GM23338 (cell line): ENCODE measurements around the gene AXIN2. TPM values are rescaled to one million over a fixed set of nuclear protein-coding genes. Genes with fewer than 3 reads are reported as not detected.
A peak's percentile ranks its signal among the peaks of the same experiment; 100 is the strongest.

Experiments
- ATAC-seq: fragments of 200-7000 bp; cut with Tn5 transposase; 3 replicates; pipeline ENCODE4 v1.9.1; 2020
- DNase-seq: peaks from one replicate; pipeline ENCODE4 v3.0.0-alpha.2; 2015; ENCODE audit warnings: low spot score
- H2AFZ ChIP-seq: fragments of 200-600 bp; sonication (generic); 2 replicates; pipeline ENCODE4 v1.8.0; 2016; ENCODE audit warnings: antibody characterized with exemption, mild to moderate bottlenecking, moderate library complexity
- H3F3A ChIP-seq: fragments of 200-600 bp; sonication (generic); replicated peaks from 2 replicates; pipeline ENCODE4 v1.8.0; 2017; ENCODE audit warnings: antibody characterized with exemption, mixed run types, low read depth
- H3K27ac ChIP-seq: fragments of 200-600 bp; sonication (generic); 2 replicates; pipeline ENCODE4 v1.6.1; 2016; ENCODE audit warnings: low read depth
- H3K27me3 ChIP-seq: fragments of 200-600 bp; sonication (generic); 2 replicates; pipeline ENCODE4 v1.8.0; 2016; ENCODE audit warnings: mild to moderate bottlenecking, mixed run types, moderate library complexity; ENCODE audit not compliant: insufficient read depth
- H3K36me3 ChIP-seq: fragments of 200-600 bp; sonication (generic); 2 replicates; pipeline ENCODE4 v1.8.0; 2016; ENCODE audit warnings: mild to moderate bottlenecking; ENCODE audit not compliant: insufficient read depth
- H3K4me1 ChIP-seq: fragments of 200-600 bp; sonication (generic); 2 replicates; pipeline ENCODE4 v1.8.0; 2016; ENCODE audit warnings: mild to moderate bottlenecking, moderate library complexity; ENCODE audit not compliant: insufficient read depth
- H3K4me2 ChIP-seq: fragments of 200-600 bp; sonication (generic); 2 replicates; pipeline ENCODE4 v1.7.1; 2017; ENCODE audit warnings: mixed run types
- H3K4me3 ChIP-seq: fragments of 200-600 bp; sonication (generic); 2 replicates; pipeline ENCODE4 v1.6.1; 2016; ENCODE audit warnings: mixed run types
- H3K79me2 ChIP-seq: fragments of 200-600 bp; sonication (generic); replicated peaks from 2 replicates; pipeline ENCODE4 v1.8.0; 2017; ENCODE audit warnings: mild to moderate bottlenecking; ENCODE audit not compliant: insufficient read depth
- H3K9me2 ChIP-seq: fragments of 200-600 bp; sonication (generic); 2 replicates; pipeline ENCODE4 v1.8.0; 2017; ENCODE audit not compliant: insufficient read depth
- H4K20me1 ChIP-seq: fragments of 200-600 bp; sonication (generic); replicated peaks from 2 replicates; pipeline ENCODE4 v1.8.0; 2017; ENCODE audit warnings: mild to moderate bottlenecking; ENCODE audit not compliant: insufficient read depth
- H3K27ac Mint-ChIP-seq: 2 replicates; pipeline ENCODE4 v1.8.0; 2020; ENCODE audit warnings: inconsistent platforms, mild to moderate bottlenecking, moderate library complexity, mixed read lengths
- H3K27me3 Mint-ChIP-seq: 3 replicates; pipeline ENCODE4 v1.8.0; 2022; ENCODE audit warnings: low read depth, mild to moderate bottlenecking, moderate library complexity, mixed read lengths, inconsistent platforms; ENCODE audit not compliant: insufficient read depth, poor library complexity
- H3K36me3 Mint-ChIP-seq: 3 replicates; pipeline ENCODE4 v1.8.0; 2021; ENCODE audit warnings: low read depth, mild to moderate bottlenecking, inconsistent platforms, moderate library complexity, mixed read lengths
- H3K4me1 Mint-ChIP-seq: 3 replicates; pipeline ENCODE4 v1.8.0; 2020; ENCODE audit warnings: mild to moderate bottlenecking, inconsistent platforms, mixed read lengths
- H3K4me3 Mint-ChIP-seq: 3 replicates; pipeline ENCODE4 v1.8.0; 2021; ENCODE audit warnings: moderate library complexity, mild to moderate bottlenecking, inconsistent platforms, mixed read lengths
- H3K9me3 Mint-ChIP-seq: 3 replicates; pipeline ENCODE4 v1.8.0; 2020; ENCODE audit warnings: moderate library complexity, mild to moderate bottlenecking, inconsistent platforms, mixed read lengths
- CREB1 ChIP-seq: fragments of 250-450 bp; sonication (Bioruptor Pico); IDR thresholded peaks from 2 replicates; pipeline ENCODE4 v1.5.0; 2020; ENCODE audit warnings: low read depth, mild to moderate bottlenecking, moderate library complexity
- EZH2 ChIP-seq: fragments of 200-600 bp; sonication (generic); IDR thresholded peaks from one replicate; pipeline ENCODE4 v1.8.0; 2017; ENCODE audit warnings: antibody characterized with exemption, mild to moderate bottlenecking, low read depth; ENCODE audit not compliant: unreplicated experiment
- EZH2phosphoT487 ChIP-seq: fragments of 200-600 bp; sonication (generic); IDR thresholded peaks from one replicate; pipeline ENCODE4 v1.8.1; 2018; ENCODE audit warnings: antibody characterized with exemption; ENCODE audit not compliant: unreplicated experiment
- JUNB ChIP-seq: IDR thresholded peaks from one replicate; pipeline ENCODE4 v1.6.1; 2016; ENCODE audit warnings: antibody characterized with exemption; ENCODE audit not compliant: unreplicated experiment
- NANOG ChIP-seq: IDR thresholded peaks from 2 replicates; pipeline ENCODE4 v1.6.1; 2016; ENCODE audit warnings: antibody characterized with exemption, borderline replicate concordance
- STAT1 ChIP-seq: IDR thresholded peaks from one replicate; pipeline ENCODE4 v1.6.1; 2016; ENCODE audit warnings: antibody characterized with exemption; ENCODE audit not compliant: unreplicated experiment
- ZNF114 ChIP-seq: fragments of 250-450 bp; sonication (Bioruptor Pico); IDR thresholded peaks from 2 replicates; pipeline ENCODE4 v1.5.0; 2020; ENCODE audit warnings: mild to moderate bottlenecking, moderate library complexity
- ZNF331 ChIP-seq: fragments of 250-450 bp; sonication (Bioruptor Pico); IDR thresholded peaks from 2 replicates; pipeline ENCODE4 v1.5.0; 2020; ENCODE audit warnings: low read depth, mild to moderate bottlenecking, moderate library complexity
- polyA plus RNA-seq: library from polyadenylated mRNA; unstranded; fragments of >200 nt; fragmentation: Nextera tagmentation; extraction: Ambion mirVana; gene quantifications from 2 replicates; pipeline ENCODE4 v1.2.1, GENCODE V29; 2016
- total RNA-seq: library from RNA; depleted of rRNA; stranded (reverse); fragments of >200 nt; shearing (Covaris generic); gene quantifications from 2 replicates; pipeline ENCODE4 v1.2.3, GENCODE V29; 2014
- TF ChIP-seq, protein P1 (sequence below): IDR thresholded peaks from 2 replicates; pipeline ENCODE4 v1.6.1; 2016; ENCODE audit warnings: antibody characterized with exemption
- TF ChIP-seq, protein P2 (sequence below), 2 experiments: fragments of 200-600 bp in 1 of 2; sonication (generic) in 1 of 2; conservative IDR thresholded peaks; 2 replicates each; pipeline versions ENCODE4 v1.5.1 to v1.6.1; 2016 to 2017; ENCODE audit warnings: antibody characterized with exemption in 2 of 2, low read depth in 2 of 2, mild to moderate bottlenecking in 2 of 2, moderate library complexity in 1 of 2
- TF ChIP-seq, protein P3 (sequence below): IDR thresholded peaks from one replicate; pipeline ENCODE4 v1.6.1; 2018; ENCODE audit warnings: antibody characterized with exemption; ENCODE audit not compliant: unreplicated experiment

AXIN2 gene
- total and polyA plus RNA-seq, 2 experiments from 2014 or later = 8.0 to 32.7 TPM

DNA sequence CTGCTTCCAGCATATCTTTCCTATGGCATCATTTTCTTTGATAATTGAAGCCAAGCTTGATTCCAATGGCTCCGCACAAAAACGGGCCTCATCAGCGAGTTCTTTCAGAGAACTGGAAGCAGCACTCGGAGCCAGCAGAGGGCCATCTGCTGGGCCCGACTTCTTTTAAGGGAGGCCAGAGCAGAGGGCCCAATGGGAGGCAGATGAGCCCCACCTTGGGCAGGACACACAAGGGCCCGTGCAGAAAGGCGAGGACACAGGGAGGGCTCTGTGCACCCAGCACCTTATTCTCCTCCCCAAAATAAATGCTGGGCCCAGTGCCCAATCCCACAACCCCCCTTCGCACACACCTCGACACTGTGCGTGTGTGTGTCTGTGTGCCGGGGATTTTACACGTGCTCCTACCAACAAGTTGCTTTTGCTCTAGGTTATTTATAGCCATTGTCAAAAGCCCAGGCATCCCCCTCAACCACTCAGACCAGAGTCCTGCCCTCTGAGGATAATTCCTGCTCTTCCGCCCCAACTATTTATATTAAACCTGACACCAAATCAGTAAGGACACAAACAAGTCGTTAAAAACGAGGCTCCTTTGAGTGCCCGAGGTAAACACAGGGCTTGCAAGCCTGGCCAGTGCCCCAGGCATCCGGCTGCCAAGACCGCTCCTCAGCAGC is 6.8 kb downstream of the AXIN2 start:
- no peak overlapping the region for H3K4me3 ChIP-seq
- no peak for DNase-seq
- TF ChIP-seq, protein P1, sequence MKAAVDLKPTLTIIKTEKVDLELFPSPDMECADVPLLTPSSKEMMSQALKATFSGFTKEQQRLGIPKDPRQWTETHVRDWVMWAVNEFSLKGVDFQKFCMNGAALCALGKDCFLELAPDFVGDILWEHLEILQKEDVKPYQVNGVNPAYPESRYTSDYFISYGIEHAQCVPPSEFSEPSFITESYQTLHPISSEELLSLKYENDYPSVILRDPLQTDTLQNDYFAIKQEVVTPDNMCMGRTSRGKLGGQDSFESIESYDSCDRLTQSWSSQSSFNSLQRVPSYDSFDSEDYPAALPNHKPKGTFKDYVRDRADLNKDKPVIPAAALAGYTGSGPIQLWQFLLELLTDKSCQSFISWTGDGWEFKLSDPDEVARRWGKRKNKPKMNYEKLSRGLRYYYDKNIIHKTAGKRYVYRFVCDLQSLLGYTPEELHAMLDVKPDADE = no peak
- TF ChIP-seq, protein P2, sequence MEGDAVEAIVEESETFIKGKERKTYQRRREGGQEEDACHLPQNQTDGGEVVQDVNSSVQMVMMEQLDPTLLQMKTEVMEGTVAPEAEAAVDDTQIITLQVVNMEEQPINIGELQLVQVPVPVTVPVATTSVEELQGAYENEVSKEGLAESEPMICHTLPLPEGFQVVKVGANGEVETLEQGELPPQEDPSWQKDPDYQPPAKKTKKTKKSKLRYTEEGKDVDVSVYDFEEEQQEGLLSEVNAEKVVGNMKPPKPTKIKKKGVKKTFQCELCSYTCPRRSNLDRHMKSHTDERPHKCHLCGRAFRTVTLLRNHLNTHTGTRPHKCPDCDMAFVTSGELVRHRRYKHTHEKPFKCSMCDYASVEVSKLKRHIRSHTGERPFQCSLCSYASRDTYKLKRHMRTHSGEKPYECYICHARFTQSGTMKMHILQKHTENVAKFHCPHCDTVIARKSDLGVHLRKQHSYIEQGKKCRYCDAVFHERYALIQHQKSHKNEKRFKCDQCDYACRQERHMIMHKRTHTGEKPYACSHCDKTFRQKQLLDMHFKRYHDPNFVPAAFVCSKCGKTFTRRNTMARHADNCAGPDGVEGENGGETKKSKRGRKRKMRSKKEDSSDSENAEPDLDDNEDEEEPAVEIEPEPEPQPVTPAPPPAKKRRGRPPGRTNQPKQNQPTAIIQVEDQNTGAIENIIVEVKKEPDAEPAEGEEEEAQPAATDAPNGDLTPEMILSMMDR (conservative IDR thresholded peaks at IDR 0.05; ENCODE audit: low read depth in 2 of 2) = peak in 1 of 2 experiments; percentile 34; a peak in 2 of 4 replicates
- TF ChIP-seq JUNB (no peak), NANOG (no peak)
- H3K9me2 ChIP-seq = no peaks in the 10 kb centered on the region
- H3K27ac ChIP-seq = no peak overlapping the region
- no peaks in the 10 kb centered on the region; the same call in none of the 2 replicates for H3K79me2 ChIP-seq
- H3K4me2 ChIP-seq = peak overlapping the region; percentile 59
- no peak; the same call in 2 of the 3 replicates for ATAC-seq
- Mint-ChIP-seq H3K4me1 (peaks cover 26% of the 10 kb centered on the region), H3K27me3 (peaks cover 4% of the 10 kb centered on the region), H3K4me3 (no peak overlapping the region; the same call in 2 of the 3 replicates), H3K36me3 (peaks cover 25% of the 10 kb centered on the region), H3K9me3 (no peaks in the 10 kb centered on the region), H3K27ac (no peak overlapping the region)
- H3K36me3 ChIP-seq = peaks cover 13% of the 10 kb centered on the region; the same call in 1 of the 2 replicates
- H3F3A ChIP-seq = 0 out of 2 replicates have a peak, but pooled peaks cover 3% of the 10 kb centered on the region
- peaks cover 33% of the 10 kb centered on the region for H3K4me1 ChIP-seq
- H4K20me1 ChIP-seq = peaks cover 55% of the 10 kb centered on the region
- no peak overlapping the region for H2AFZ ChIP-seq
- H3K27me3 ChIP-seq = peaks cover 5% of the 10 kb centered on the region

DNA sequence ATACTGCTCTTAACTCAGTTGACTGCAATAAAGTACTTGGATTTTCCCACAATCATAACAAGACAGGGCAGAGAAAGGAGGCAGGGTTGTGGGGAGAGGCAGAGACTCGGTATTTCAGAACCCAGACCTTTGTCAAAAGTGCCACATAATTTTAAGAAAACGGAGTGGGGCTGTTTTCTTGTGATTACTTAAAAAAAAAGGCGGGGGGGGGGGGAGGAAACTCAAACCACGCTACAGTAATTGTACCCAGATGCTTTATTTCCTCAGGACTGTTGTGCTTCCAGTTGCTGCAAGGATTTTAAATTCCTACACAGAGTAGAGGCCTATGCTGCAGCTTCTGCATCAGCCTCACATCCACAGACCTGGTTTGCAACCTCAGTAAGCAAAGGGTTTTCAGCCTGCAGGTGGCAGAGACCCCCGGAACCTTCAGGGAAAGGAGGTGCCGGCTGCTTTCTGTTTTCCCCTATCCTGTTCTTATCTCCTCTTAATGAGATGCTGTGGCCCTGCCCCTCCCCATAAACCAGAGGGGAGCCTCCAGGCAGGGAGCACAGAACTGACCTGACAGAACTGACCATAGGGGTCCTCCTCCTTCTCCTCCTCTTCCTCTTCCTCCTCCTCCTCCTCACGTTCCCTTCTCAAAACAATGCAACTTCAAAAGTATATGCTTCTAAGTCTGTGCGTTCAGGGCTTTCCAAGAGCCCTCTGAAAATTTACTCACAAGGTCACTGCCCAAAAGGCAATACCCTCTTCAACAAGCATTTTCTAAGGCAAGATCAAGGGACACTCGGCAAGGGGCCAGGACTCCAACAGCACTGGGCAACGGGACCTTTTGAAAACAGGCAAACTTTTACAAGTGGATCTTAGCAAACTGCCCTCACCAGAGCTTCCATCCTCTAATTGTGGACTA is 7.5 kb downstream of the AXIN2 start:
- Histone ChIP-seq H3F3A (0 out of 2 replicates have a peak, but pooled peaks cover 3% of the 10 kb centered on the region), H4K20me1 (peaks cover 56% of the 10 kb centered on the region), H3K79me2 (no peaks in the 10 kb centered on the region), H3K9me2 (no peaks in the 10 kb centered on the region), H3K4me3 (no peak overlapping the region), H3K4me1 (peaks cover 33% of the 10 kb centered on the region), H2AFZ (no peak overlapping the region), H3K36me3 (peaks cover 18% of the 10 kb centered on the region), H3K4me2 (peak overlapping the region; percentile 59), H3K27me3 (no peaks in the 10 kb centered on the region), H3K27ac (no peak overlapping the region; the same call in 1 of the 2 replicates)
- Mint-ChIP-seq H3K4me1 (peaks cover 34% of the 10 kb centered on the region), H3K27me3 (peaks cover 7% of the 10 kb centered on the region), H3K27ac (peak overlapping the region; percentile 19; the same call in 1 of the 2 replicates), H3K36me3 (peaks cover 33% of the 10 kb centered on the region), H3K4me3 (no peak overlapping the region), H3K9me3 (no peaks in the 10 kb centered on the region)
- no peak for DNase-seq
- no peak for ATAC-seq
- no peak for TF ChIP-seq JUNB
- TF ChIP-seq, protein P2 (conservative IDR thresholded peaks at IDR 0.05; ENCODE audit: low read depth in 2 of 2) = no peak
- no peak for TF ChIP-seq EZH2phosphoT487
- TF ChIP-seq ZNF331 (CRISPR knock-in tag) = no peak
- TF ChIP-seq EZH2 = no peak
- no peak for TF ChIP-seq CREB1 (CRISPR knock-in tag)
- TF ChIP-seq ZNF114 (CRISPR knock-in tag) = no peak
- TF ChIP-seq STAT1 = no peak
- TF ChIP-seq, protein P3, sequence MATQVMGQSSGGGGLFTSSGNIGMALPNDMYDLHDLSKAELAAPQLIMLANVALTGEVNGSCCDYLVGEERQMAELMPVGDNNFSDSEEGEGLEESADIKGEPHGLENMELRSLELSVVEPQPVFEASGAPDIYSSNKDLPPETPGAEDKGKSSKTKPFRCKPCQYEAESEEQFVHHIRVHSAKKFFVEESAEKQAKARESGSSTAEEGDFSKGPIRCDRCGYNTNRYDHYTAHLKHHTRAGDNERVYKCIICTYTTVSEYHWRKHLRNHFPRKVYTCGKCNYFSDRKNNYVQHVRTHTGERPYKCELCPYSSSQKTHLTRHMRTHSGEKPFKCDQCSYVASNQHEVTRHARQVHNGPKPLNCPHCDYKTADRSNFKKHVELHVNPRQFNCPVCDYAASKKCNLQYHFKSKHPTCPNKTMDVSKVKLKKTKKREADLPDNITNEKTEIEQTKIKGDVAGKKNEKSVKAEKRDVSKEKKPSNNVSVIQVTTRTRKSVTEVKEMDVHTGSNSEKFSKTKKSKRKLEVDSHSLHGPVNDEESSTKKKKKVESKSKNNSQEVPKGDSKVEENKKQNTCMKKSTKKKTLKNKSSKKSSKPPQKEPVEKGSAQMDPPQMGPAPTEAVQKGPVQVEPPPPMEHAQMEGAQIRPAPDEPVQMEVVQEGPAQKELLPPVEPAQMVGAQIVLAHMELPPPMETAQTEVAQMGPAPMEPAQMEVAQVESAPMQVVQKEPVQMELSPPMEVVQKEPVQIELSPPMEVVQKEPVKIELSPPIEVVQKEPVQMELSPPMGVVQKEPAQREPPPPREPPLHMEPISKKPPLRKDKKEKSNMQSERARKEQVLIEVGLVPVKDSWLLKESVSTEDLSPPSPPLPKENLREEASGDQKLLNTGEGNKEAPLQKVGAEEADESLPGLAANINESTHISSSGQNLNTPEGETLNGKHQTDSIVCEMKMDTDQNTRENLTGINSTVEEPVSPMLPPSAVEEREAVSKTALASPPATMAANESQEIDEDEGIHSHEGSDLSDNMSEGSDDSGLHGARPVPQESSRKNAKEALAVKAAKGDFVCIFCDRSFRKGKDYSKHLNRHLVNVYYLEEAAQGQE = no peak
- TF ChIP-seq NANOG = no peak
- TF ChIP-seq, protein P1 = no peak
